Stimulated activated naive CD4-positive, alpha-beta T cell (primary cell): ENCODE measurements around the gene CHPT1.
"Not testable (repeated sequence)": the region's sequence is repeated elsewhere in the genome, so short reads cannot be mapped to it uniquely, and the experiment has no call there.

Experiments used
- DNase-seq, 6 experiments: peaks; one replicate each; lab custom pipeline; 2025; lab: John Stamatoyannopoulos, UW

CHPT1 gene

GRCh38 chr12:101722392-101722791 is 25.0 kb downstream of the CHPT1 start:
- no peak for DNase-seq

GRCh38 chr12:101727098-101727497 is 29.7 kb downstream of the CHPT1 start:
- no peak for DNase-seq

- DNase-seq = no peak
Observed at GRCh38 chr12:101729842-101730241, 32.4 kb downstream of the CHPT1 start.

- DNase-seq = no peak
Observed at GRCh38 chr12:101732318-101732717, 34.9 kb downstream of the CHPT1 start.

GRCh38 chr12:101733166-101733565 is 35.7 kb downstream of the CHPT1 start:
- DNase-seq = no peak

GRCh38 chr12:101734482-101734881 is 37.0 kb downstream of the CHPT1 start:
- DNase-seq = not testable (repeated sequence)

GRCh38 chr12:101737476-101737875 is 40.0 kb downstream of the CHPT1 start:
- no peak for DNase-seq

- no peak for DNase-seq
Observed at GRCh38 chr12:101738920-101739665, 41.7 kb downstream of the CHPT1 start, which contains the start of gene SYCP3. TSS of gene SYCP3 (minus strand) at chr12:101739462. CDS start at chr12:101737935, 1,527 bp downstream.

GRCh38 chr12:101740566-101740965 is 43.1 kb downstream of the CHPT1 start:
- no peak for DNase-seq

- DNase-seq = no peak
Observed at GRCh38 chr12:101740980-101741379, 43.5 kb downstream of the CHPT1 start.

- DNase-seq = no peak
Observed at GRCh38 chr12:101743242-101743641, 45.8 kb downstream of the CHPT1 start.

GRCh38 chr12:101743724-101744472 is 46.5 kb downstream of the CHPT1 start:
- DNase-seq = no peak

GRCh38 chr12:101745481-101745880 is 48.0 kb downstream of the CHPT1 start:
- no peak for DNase-seq

- DNase-seq = no peak
Observed at GRCh38 chr12:101746196-101746595, 48.8 kb downstream of the CHPT1 start.

GRCh38 chr12:101746661-101747060 is 49.2 kb downstream of the CHPT1 start:
- no peak for DNase-seq

- no peak for DNase-seq
Observed at GRCh38 chr12:101747697-101748096, 50.3 kb downstream of the CHPT1 start.

- no peak for DNase-seq
Observed at GRCh38 chr12:101748907-101749306, 51.5 kb downstream of the CHPT1 start.

GRCh38 chr12:101749657-101750056 is 52.2 kb downstream of the CHPT1 start:
- DNase-seq = no peak

GRCh38 chr12:101750152-101750551 is 52.7 kb downstream of the CHPT1 start:
- no peak for DNase-seq

GRCh38 chr12:101759396-101760047 is 62.1 kb downstream of the CHPT1 start:
- DNase-seq = peak in 2 of 6 experiments; percentile 33 to 38

- no peak for DNase-seq
Observed at GRCh38 chr12:101761350-101761749, 63.9 kb downstream of the CHPT1 start.

- no peak for DNase-seq
Observed at GRCh38 chr12:101761781-101762180, 64.3 kb downstream of the CHPT1 start.
